GM18508 (cell line): Measurements from ENCODE around the gene HSDL1.

ENCODE experiments used
- ATAC-seq: cut with Tn5 transposase; IDR thresholded peaks from one replicate; pipeline ENCODE4 v1.9.1; 2021; ENCODE audit warnings: moderate number of reproducible peaks; ENCODE audit not compliant: insufficient read depth, unreplicated experiment

Gene HSDL1

DNA sequence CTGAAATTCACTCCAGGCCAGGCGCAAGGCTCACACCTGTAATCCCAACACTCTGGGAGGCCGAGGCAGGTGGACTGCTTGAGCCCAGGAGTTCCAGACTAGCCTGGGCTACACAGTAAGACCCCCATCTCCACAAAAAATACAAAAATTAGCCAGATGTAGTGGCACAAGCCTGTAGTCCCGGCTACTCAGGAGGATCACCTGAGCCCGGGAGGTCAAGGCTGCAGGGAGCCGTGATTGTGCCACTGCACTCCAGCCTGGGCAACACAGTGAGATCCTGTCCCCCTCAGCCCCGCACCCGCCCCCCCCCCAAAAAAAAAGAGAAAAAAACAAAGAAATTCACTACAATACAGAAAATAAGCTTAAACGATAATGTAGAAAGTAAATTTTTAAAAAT is 59.7 kb downstream of the HSDL1 start:
- ATAC-seq, result no peak

- no peak for ATAC-seq
Measured at GRCh38 chr16:84084570-84085270, 60.3 kb downstream of the HSDL1 start.

GRCh38 chr16:84082835-84083569 is 62.0 kb downstream of the HSDL1 start:
- no peak for ATAC-seq

DNA sequence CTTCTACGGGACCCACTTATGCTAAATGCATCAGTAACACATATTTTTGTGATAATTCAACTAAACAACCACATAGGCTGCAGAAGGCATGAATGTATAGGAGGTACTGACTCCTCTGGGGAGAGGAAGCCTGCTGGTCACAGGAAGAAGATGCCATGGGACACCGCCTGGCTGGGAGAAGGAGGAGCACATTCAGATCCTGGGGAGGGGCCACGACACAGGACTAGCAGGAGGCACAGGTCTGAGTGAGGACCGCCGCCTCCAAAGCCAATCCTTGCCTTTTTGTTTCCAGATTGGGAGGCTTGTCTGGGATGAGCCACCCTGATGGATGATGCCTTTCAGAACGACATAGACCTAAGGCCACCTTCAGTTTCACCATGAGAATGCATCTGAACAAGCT is 62.9 kb downstream of the HSDL1 start:
- ATAC-seq, result no peak

DNA sequence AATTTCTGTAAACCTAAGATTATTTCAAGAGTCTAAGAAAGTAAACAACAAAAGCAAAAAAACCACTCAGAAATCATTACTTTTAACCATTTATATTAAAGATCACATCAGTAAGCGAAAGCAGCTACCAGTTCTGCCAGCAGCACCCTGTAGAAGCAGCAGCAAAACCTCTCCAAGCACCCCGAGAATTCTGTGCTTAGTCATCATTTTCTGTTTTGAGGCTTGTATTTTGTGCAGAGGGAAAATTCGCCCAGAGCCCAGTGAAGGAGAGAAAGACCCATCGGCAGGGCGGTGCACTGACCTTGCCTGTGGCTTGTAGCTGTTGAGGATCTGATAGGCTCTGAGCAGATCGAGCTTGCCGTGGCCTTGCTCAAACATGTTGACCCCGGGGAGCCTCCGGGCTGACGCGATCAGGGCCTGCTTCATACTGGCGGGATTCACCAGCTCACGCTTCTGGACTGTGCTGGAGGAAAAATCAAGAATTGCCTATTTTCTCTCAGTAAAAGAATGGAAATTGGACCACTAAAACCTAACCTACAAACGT is 63.5 kb downstream of the HSDL1 start:
- ATAC-seq, result no peak

GRCh38 chr16:84080813-84081212 is 64.2 kb downstream of the HSDL1 start:
- no peak for ATAC-seq

GRCh38 chr16:84080378-84080777 is 64.6 kb downstream of the HSDL1 start:
- no peak for ATAC-seq

GRCh38 chr16:84079664-84080063 is 65.3 kb downstream of the HSDL1 start:
- no peak for ATAC-seq

DNA sequence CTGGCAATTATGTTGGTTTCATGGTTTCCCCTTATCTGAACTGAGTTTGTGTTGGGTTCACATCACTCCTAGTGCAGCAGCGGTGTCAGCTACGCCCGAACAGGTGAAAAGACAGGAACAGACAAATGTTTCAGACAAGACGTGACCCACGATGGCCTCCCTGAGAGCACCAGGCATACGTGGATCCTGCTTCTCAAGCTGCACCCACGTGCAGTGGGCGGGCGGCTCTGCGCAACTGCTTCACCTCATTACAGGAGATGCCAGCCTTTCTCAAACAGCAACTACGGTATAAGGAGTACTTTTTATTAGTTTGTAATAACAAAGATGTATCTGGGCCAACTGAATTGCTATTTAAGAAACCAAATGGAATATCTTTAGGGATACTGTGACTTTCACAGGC is 69.6 kb downstream of the HSDL1 start:
- no peak for ATAC-seq

DNA sequence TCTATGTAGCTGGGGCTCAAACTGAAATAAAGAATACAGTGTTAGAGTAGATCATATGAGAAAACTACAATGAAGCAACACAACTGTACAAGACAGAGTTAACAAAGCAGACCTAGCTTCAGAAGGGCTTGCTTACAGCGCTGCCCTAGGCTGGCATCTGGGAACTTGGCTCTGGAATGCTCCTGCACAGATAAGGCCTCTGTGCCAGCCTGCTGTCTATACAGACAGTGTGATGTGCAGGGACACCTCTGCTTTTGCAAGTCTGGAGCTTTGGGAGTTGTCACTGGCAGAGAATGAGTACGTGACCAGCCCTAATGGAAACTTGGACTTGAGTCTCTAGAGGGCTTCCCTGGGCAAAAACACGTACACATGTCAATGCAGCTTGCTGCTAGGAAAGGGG is 70.3 kb downstream of the HSDL1 start:
- ATAC-seq, result no peak
